MM.1S (cell line): ENCODE results near the gene WSCD1.

Experiments used
- DNase-seq: peaks from one replicate; pipeline ENCODE4 v3.0.0-alpha.2; 2015
- H2AFZ ChIP-seq: fragments of 300-600 bp; sonication (generic); 2 replicates; pipeline ENCODE4 v1.6.0; 2016; ENCODE audit warnings: antibody characterized with exemption, low read length
- H3F3A ChIP-seq: fragments of 300-600 bp; sonication (generic); 2 replicates; pipeline ENCODE4 v1.6.1; 2016; ENCODE audit warnings: mild to moderate bottlenecking, antibody characterized with exemption, low read length, moderate library complexity, mixed read lengths; ENCODE audit not compliant: insufficient read depth
- H3K27ac ChIP-seq: fragments of 300-600 bp; sonication (generic); 2 replicates; pipeline ENCODE4 v1.5.1; 2016; ENCODE audit warnings: mild to moderate bottlenecking, low read length
- H3K27me3 ChIP-seq: fragments of 300-600 bp; sonication (generic); replicated peaks from 2 replicates; pipeline ENCODE4 v1.6.0; 2016; ENCODE audit warnings: low read length; ENCODE audit not compliant: insufficient read depth
- H3K36me3 ChIP-seq: fragments of 300-600 bp; sonication (generic); replicated peaks from 2 replicates; pipeline ENCODE4 v1.6.1; 2016; ENCODE audit warnings: mild to moderate bottlenecking, low read length, mixed read lengths; ENCODE audit not compliant: insufficient read depth
- H3K4me1 ChIP-seq: fragments of 300-600 bp; sonication (generic); 2 replicates; pipeline ENCODE4 v1.6.1; 2016; ENCODE audit warnings: low read length, mixed read lengths
- H3K4me2 ChIP-seq: fragments of 300-600 bp; sonication (generic); 2 replicates; pipeline ENCODE4 v1.6.0; 2016; ENCODE audit warnings: low read depth, low read length
- H3K4me3 ChIP-seq: fragments of 300-600 bp; sonication (generic); 2 replicates; pipeline ENCODE4 v1.5.1; 2016; ENCODE audit warnings: low read length, mixed read lengths
- H3K79me2 ChIP-seq: fragments of 300-600 bp; sonication (generic); 2 replicates; pipeline ENCODE4 v1.6.1; 2016; ENCODE audit warnings: mixed run types, low read length, mixed read lengths
- H3K9ac ChIP-seq: fragments of 300-600 bp; sonication (generic); 2 replicates; pipeline ENCODE4 v1.6.1; 2016; ENCODE audit warnings: low read length, mixed read lengths
- H3K9me2 ChIP-seq: fragments of 300-600 bp; sonication (generic); replicated peaks from 2 replicates; pipeline ENCODE4 v1.6.1; 2016; ENCODE audit warnings: mild to moderate bottlenecking, low read length, mixed read lengths; ENCODE audit not compliant: insufficient read depth
- H3K9me3 ChIP-seq: fragments of 300-600 bp; sonication (generic); replicated peaks from 2 replicates; pipeline ENCODE4 v1.6.1; 2016; ENCODE audit warnings: mild to moderate bottlenecking, low read length, mixed read lengths; ENCODE audit not compliant: insufficient read depth
- H4K20me1 ChIP-seq: fragments of 300-600 bp; sonication (generic); 2 replicates; pipeline ENCODE4 v1.6.1; 2016; ENCODE audit warnings: mild to moderate bottlenecking, low read length, moderate library complexity, mixed read lengths; ENCODE audit not compliant: insufficient read depth
- CTCF ChIP-seq: fragments of 300-600 bp; sonication (generic); IDR thresholded peaks from 2 replicates; pipeline ENCODE4 v1.5.1; 2016; ENCODE audit warnings: antibody characterized with exemption, low read length, mixed read lengths
- EZH2 ChIP-seq: fragments of 300-600 bp; sonication (generic); optimal IDR thresholded peaks from 2 replicates; pipeline ENCODE3; 2017; ENCODE audit warnings: low read depth, mild to moderate bottlenecking, antibody characterized with exemption, low read length, mixed read lengths
- EZH2phosphoT487 ChIP-seq: fragments of 300-600 bp; sonication (generic); IDR thresholded peaks from 2 replicates; pipeline ENCODE4 v1.6.1; 2018; ENCODE audit warnings: antibody characterized with exemption, low read length

WSCD1 gene

GRCh38 chr17:6075845-6076244, 5.7 kb downstream of the WSCD1 start:
- Histone ChIP-seq H3K27me3 (no peaks in the 10 kb centered on the region), H3K36me3 (no peaks in the 10 kb centered on the region)

GRCh38 chr17:6077752-6078151, 7.6 kb downstream of the WSCD1 start:
- Histone ChIP-seq H4K20me1 (peaks cover 4% of the 10 kb centered on the region; the same call in 1 of the 2 replicates), H3K4me3 (no peak overlapping the region), H3K9ac (no peak overlapping the region), H3K79me2 (peaks cover 89% of the 10 kb centered on the region), H3F3A (peaks cover 14% of the 10 kb centered on the region), H3K36me3 (no peaks in the 10 kb centered on the region; the same call in none of the 2 replicates), H2AFZ (no peak overlapping the region), H3K27me3 (no peaks in the 10 kb centered on the region), H3K9me3 (no peaks in the 10 kb centered on the region), H3K9me2 (no peaks in the 10 kb centered on the region), H3K27ac (no peak overlapping the region), H3K4me1 (peaks cover 26% of the 10 kb centered on the region), H3K4me2 (no peak overlapping the region)
- no peak for TF ChIP-seq EZH2
- TF ChIP-seq CTCF, result no peak
- TF ChIP-seq EZH2phosphoT487, result no peak
- DNase-seq, result no peak

More at GRCh38 chr17:6075845-6076244, 5.7 kb downstream of the WSCD1 start:
- Histone ChIP-seq H3K4me3 (no peak overlapping the region), H3K9me2 (no peaks in the 10 kb centered on the region), H3K79me2 (peaks cover 90% of the 10 kb centered on the region), H3K27ac (no peak overlapping the region), H4K20me1 (peaks cover 4% of the 10 kb centered on the region; the same call in 1 of the 2 replicates), H3F3A (peaks cover 14% of the 10 kb centered on the region), H2AFZ (no peak overlapping the region), H3K4me2 (no peak overlapping the region), H3K4me1 (peaks cover 26% of the 10 kb centered on the region), H3K9ac (no peak overlapping the region), H3K9me3 (no peaks in the 10 kb centered on the region)
- TF ChIP-seq EZH2, result no peak
- TF ChIP-seq CTCF, result no peak
- no peak for TF ChIP-seq EZH2phosphoT487
- DNase-seq, result no peak

GRCh38 chr17:6078458-6078871, 8.3 kb downstream of the WSCD1 start:
- no peak overlapping the region for H2AFZ ChIP-seq
- peaks cover 26% of the 10 kb centered on the region for H3K4me1 ChIP-seq
- peak overlapping the region; percentile 80; the same call in 1 of the 2 replicates for H3K27ac ChIP-seq
- no peaks in the 10 kb centered on the region; the same call in none of the 2 replicates for H3K36me3 ChIP-seq
- peaks cover 4% of the 10 kb centered on the region; the same call in 1 of the 2 replicates for H4K20me1 ChIP-seq
- H3K27me3 ChIP-seq, result no peaks in the 10 kb centered on the region
- no peaks in the 10 kb centered on the region for H3K9me2 ChIP-seq
- no peak for DNase-seq
- H3K79me2 ChIP-seq, result peaks cover 88% of the 10 kb centered on the region
- H3K4me2 ChIP-seq, result peak overlapping the region; percentile 75
- no peak overlapping the region for H3K4me3 ChIP-seq
- TF ChIP-seq CTCF, result no peak
- no peak for TF ChIP-seq EZH2phosphoT487
- TF ChIP-seq EZH2, result no peak
- no peaks in the 10 kb centered on the region for H3K9me3 ChIP-seq
- H3K9ac ChIP-seq, result no peak overlapping the region
- peaks cover 14% of the 10 kb centered on the region for H3F3A ChIP-seq
